NCI-H2227 (cell line): ENCODE data around the gene RAB44.

Experiments
- DNase-seq: peaks from one replicate; lab custom pipeline; 2025; ENCODE audit not compliant: unreplicated experiment; lab: John Stamatoyannopoulos, UW

RAB44 gene

DNA sequence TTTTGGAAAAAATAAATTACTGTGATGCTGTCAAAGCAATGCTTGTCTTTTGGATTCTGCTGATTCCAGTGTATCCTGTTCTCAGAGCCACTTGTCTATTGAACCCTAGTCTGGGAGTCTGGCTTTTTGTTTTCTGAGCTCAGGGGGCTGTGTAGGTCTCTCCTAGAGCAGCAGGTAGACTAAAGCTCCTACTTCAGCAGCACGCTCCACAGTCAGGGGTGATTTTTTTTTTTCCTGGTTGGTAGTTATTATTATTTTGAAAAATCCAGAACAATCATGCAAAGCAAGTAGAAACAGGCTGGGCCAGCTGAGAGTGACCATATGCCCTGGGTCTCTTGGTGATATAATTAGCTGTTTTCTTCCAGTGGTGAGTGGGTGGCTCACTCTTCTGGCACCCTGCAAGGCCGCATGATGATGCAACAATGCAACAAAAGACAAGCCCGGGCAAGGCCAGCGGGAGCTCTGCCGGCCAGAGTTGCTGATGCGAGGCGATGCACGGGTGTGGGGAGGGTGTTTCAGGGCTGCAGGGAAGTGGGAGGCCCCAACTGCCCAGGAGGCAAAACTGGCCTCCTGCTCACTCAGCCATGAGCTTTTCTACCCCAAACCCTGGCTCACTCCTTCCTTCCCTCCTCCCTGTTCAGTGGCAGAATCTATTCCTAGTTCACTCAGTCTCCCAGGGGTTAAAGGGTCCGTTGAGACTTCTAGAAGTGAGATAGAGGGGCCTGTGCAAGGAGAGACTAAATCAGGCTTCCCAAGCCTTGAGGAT, 30.6 kb upstream of the RAB44 start:
- DNase-seq = peak; percentile 77

DNA sequence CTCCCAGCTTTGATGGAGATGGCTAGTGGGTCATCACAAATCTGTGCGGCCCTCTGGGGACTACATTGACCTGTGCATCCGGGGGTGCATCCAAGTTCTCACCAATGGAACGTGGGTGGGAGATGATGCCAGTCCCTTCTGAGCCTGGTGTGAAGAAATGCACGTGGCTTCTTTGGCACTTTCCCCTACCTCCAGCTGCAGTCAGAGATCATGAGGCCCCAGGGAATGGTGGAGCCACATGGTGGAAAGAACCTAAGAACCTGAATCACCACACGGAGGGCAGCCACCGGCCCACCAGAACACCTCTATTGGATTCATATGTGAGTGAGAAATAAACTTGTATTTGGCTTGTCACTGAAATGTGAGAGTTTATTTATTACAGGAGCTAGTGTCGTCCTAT, 29.0 kb upstream of the RAB44 start:
- DNase-seq = no peak

DNA sequence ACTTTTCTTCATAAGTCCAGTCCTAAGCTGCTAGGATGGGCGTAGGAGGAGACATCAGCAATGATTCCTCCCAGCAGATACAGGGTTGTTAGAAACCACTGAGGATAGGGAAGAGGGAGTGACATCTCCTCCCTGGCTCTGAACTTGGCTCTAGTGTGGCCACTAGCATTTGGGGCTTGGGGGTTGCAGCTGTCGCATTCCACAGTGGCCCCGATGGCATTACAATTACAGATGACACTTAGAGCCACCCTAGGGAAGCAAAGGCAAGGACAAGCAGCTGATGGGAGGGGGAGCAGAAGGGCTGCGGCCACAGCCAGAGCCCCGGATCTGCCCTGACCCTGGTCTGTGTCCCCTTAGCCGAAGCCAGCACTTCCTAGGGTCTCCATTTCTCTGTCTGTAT, 28.6 kb upstream of the RAB44 start:
- DNase-seq = no peak

DNA sequence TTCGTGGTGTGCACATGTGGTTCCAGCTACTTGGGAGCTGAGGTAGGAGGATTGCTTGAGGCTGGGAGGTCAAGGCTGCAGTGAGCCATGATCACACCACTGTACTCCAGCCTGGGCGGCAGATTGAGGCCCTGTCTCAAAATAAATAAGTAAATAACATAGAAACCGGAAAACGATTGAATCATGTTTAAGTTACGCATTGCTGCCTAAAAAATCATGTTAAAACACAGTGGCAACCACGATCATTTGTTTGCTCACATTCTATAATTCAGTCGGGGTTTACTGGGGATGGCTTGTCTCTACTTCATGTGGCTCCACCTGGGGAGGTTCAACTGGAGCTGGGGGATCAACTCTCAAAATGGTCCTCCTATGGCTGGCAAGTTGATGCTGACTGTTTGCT, 27.4 kb upstream of the RAB44 start:
- no peak for DNase-seq

DNA sequence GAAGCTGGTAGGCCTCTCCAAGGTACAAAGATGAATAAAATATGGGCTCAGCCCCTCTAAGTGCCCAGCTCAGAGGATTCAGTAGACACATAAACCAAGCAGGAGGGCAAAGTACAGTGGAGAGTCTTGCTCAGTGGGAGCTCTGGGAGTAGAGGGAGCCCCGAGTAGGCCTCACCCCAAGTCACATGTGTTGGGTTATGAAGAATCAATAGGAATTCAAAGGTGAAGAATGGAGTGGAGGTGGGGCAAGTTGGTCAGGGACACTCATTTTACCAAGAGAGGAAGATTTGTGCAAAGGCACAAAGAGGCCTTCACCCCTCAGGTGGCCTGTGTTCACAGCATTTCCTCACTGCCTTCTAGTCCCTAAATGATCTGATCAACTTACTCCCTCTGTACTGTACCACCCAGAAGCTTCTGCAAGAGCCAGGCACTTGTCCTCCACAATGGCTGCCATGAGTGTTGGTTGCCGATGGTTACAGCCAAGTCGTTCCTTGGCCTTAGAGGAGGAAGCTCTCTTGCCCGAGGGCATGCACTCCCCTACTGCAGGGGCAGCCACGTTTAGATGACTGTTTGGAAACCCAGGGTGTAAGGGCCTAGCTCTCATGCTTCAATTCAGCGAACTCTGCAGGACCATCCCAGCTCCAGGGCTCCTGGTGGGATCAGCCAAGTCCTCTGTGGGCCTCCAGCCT, 25.8 kb upstream of the RAB44 start:
- DNase-seq = no peak

DNA sequence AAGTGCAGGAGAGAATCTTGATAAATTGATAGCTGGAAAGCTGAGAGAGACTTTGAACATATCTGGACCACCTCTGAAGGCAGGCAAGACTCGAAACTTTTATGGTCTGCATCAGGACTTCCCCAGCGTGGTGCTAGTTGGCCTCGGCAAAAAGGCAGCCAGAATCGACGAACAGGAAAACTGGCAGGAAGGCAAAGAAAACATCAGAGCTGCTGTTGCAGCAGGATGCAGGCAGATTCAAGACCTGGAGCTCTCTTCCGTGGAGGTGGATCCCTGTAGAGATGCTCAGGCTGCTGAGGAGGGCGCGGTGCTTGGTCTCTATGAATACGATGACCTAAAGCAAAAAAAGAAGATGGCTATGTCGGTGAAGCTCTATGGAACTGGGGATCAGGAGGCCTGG, 23.7 kb upstream of the RAB44 start:
- no peak for DNase-seq

DNA sequence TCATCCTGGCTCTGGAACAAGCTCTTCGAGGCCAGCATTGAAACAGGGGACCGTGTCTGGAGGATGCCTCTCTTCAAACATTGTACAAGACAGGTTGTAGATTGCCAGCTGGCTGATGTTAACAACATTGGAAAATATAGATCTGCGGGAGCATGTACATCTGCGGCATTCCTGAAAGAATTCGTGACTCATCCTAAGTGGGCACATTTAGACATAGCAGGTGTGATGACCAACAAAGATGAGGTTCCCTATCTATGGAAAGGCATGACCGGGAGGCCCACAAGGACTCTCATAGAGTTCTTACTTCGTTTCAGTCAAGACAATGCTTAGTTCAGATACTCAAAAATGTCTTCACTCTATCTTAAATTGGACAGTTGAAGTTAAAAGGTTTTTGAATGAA, 22.7 kb upstream of the RAB44 start:
- DNase-seq = no peak

DNA sequence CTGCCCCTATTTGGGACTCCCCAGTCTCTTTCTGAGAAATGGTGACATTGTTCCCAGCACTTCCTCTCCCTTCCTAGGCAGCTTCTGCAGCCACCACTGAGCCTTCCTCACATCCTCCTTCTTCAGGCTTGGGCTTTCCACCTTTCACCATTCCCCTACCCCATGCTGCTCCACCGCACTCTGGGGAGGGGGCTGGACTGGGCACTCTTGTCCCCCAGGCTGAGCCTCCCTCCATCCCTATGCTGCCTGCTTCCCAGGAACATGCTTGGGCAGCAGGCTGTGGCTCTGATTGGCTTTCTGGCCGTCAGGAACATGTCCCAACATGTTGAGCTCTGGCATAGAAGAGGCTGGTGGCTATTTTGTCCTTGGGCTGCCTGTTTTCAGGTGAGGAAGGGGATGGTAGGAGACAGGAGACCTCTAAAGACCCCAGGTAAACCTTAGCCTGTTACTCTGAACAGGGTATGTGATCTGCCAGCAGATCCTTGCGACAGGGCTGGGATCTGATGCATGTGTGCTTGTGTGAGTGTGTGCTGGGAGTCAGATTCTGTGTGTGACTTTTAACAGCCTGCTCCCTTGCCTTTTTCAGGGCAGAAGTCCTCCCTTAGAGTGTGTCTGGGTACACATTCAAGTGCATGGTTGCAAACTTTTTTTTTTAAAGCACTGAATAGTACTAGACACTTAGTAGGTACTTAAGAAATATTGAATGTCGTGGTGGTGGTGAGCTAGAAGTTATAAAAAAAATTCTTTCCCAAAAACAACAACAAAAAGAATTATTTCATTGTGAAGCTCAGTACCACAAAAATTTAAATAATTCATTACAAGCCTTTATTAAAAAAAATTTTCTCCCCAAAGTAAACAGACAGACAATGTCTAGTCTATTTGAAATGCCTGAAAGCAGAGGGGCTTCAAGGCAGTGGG, 21.2 kb upstream of the RAB44 start:
- DNase-seq = peak; percentile 28

DNA sequence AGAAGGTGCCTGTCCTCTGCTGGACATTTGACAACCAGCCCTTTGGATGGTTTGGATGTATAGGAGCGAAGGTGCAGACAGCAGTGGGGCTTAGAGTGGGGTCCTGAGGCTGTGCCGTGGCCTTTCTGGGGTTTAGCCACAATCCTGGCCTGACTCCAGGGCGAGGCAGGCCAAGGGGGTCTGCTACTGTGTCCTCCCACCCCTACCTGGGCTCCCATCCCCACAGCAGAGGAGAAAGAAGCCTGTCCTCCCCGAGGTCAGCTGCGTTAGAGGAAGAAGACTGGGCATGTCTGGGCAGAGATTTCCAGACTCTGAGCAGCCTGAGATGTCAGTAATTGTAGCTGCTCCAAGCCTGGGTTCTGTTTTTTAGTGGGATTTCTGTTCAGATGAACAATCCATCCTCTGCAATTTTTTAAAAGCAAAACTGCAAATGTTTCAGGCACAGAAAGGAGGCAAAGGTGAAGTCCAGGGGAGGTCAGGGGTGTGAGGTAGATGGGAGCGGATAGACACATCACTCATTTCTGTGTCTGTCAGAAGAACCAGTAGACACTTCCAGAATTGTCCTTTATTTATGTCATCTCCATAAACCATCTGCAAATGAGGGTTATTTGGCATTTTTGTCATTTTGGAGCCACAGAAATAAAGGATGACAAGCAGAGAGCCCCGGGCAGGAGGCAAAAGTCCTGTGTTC, 20.4 kb upstream of the RAB44 start:
- DNase-seq = no peak

DNA sequence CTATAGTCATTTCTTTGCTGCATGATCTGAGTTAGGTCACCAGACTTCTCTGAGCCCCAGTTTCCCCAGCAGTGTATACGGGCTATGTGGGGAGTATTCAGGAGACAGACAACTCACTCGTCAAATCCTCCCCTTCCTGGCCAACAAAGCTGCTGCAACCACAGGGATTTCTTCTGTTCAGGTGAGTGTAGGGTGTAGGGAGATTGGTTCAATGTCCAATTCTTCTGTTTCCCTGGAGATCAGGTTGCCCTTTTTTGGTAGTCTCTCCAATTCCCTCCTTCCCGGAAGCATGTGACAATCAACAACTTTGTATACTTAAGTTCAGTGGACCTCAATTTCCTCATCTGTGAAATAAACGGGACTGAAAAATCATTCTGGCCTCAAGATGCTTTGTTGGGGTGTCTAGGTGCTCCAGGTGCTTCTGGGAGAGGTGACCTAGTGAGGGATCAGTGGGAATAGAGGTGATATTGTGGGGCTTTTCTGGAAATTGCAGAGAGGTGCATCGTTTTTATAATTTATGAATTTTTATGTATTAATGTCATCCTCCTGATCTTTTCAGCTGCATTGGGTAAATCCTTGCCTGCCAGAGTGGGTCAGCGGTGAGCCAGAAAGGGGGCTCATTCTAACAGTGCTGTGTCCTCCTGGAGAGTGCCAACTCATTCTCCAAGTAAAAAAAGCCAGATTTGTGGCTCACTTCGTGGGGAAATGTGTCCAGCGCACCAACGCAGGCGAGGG, 19.7 kb upstream of the RAB44 start:
- no peak for DNase-seq

DNA sequence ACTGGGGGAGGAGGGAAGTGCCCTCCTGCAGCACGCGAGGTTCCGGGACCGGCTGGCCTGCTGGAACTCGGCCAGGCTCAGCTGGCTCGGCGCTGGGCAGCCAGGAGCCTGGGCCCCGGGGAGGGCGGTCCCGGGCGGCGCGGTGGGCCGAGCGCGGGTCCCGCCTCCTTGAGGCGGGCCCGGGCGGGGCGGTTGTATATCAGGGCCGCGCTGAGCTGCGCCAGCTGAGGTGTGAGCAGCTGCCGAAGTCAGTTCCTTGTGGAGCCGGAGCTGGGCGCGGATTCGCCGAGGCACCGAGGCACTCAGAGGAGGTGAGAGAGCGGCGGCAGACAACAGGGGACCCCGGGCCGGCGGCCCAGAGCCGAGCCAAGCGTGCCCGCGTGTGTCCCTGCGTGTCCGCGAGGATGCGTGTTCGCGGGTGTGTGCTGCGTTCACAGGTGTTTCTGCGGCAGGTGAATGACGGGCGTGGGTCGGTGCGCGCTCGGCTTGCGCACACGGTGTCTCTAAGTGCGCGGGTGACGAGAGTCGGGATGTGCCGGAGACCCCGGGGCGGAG, 19.1 kb upstream of the RAB44 start, which contains the start of gene CDKN1A:
TSS of gene CDKN1A (plus strand) at position 227 of the 555 bp plus-strand sequence. CDS start 5,388 bp downstream, outside the sequence.
- peak; percentile 93 for DNase-seq

DNA sequence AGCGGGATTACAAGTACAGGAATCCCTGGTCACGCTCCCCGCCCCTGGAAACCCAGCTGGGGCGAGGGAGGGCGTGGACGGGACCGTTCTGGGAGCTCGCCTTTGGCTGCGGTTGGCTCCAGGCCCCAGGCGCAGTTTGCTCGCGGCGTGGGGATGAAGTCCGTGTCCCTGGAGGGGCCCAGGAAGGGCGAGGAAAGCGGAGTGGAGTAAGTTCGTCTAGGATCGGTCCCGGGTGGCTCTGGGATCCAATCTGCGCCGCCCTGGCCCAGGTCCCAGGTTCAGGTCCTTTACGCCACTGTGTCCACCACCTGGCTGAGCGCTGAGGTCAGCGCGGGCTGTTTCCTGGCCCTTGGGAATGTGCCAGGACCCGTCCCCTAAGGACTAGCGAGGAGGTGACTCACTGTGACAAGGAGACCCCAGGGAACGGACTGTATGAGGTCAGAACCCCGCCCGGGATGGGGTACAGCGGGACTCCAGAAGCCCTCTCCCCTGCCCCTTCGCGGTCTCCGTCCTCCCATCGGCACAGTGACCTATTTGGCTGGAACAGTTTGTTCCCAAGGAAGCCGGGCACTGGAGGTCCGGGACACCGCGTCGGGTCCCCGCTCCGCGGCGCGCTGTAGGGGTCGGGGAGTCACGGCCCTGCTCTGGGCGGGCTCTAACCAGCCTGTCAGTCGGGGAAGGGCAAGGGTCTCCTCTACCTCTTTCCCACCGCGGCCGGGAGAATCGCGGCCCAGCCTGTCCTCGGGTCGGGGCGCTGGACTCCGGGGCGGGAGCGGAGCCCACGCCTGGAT, 18.4 kb upstream of the RAB44 start:
- no peak for DNase-seq

DNA sequence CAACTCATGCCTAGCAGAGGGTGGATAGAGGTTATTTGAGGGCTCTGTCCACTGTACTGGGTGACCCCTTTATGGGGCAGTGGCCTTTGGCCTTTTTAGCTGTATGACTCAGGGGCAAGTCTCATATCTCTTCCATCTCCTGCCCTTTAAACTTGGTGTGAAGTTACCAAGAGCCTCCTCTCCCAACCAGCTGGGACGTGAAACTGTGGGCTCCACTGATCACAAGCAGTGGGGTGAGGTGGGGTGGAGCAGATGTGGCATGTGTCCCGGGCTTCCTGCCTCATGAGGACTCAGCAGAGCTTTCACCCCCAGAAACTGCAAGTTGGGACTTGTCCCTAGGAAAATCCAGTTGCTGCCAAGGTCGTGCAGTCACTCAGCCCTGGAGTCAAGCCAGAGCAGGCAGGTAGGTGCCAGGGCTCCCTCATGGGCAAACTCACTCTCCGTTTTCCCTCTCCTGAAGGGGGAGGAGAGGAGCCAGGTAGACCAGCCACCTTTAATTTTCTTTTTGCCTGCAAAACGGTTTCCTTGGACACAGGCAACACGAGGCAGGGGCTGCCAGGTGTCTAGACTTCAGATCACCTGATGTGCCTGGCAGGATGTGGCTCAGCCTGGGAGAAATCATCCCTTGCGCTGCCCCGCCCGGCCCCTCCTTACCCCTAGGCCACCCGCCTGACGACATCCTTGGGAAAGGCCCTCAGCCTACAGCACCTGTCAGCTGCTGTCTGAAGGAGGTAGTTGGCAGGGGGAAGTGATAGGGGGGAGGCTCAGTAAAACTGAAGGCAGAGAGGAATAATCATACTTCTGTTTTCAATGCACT, 15.1 kb upstream of the RAB44 start:
- no peak for DNase-seq

DNA sequence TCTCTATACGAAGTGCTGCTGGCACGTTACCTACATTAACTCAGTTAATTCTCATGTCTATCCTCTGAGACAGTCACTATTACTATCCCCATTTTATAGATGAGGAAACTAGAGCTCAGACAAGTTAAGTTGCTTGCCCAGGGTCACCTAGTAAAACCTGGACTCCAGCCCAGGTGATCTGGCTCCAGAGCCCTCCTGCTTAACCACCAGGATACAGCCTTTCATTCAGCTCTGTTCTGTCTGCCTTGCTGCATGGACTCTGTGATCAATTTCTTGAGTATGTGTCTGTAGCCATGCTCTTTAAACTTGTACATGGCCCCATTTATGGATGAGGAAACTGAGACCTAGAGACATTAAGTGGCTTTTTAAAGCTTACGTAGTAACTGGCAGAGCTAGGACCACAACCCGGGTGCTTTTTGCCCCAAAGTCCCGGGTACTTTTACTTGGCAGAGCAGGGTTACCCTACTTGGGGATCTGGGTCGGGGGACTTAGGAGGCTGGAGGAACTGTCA, 14.4 kb upstream of the RAB44 start:
- no peak for DNase-seq

DNA sequence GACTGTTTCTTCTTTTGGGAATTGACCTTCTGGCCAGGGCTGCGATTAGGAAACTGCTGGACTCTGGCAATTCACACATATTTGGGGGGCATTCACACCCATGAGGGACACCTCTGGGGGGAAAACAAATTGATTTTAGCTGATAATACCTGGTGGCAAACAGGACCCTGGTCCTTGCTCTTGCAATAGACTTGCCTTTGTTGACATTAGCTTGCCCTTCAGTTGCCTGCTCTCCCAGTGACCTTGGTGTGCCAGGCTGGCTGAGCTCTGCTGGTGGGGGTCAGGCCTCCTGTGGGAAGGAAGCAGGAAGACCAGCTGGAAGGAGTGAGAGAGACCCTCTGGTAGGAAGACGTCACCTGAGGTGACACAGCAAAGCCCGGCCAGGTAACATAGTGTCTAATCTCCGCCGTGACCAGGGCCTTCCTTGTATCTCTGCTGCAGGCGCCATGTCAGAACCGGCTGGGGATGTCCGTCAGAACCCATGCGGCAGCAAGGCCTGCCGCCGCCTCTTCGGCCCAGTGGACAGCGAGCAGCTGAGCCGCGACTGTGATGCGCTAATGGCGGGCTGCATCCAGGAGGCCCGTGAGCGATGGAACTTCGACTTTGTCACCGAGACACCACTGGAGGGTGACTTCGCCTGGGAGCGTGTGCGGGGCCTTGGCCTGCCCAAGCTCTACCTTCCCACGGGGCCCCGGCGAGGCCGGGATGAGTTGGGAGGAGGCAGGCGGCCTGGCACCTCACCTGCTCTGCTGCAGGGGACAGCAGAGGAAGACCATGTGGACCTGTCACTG, 13.8 kb upstream of the RAB44 start:
- no peak for DNase-seq

DNA sequence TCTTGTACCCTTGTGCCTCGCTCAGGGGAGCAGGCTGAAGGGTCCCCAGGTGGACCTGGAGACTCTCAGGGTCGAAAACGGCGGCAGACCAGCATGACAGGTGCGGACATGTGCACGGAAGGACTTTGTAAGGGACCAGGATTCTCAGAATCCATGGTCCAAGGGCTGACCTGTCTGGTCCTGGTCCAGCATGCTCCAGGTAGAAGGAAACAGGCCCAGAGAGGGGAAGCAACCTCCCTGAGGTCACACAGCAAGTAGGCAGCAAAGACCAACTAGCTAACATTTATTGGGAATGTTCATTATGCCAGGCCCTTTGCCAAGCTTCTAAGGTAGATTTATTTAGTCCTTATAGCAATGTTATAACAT, 13.2 kb upstream of the RAB44 start:
- no peak for DNase-seq

DNA sequence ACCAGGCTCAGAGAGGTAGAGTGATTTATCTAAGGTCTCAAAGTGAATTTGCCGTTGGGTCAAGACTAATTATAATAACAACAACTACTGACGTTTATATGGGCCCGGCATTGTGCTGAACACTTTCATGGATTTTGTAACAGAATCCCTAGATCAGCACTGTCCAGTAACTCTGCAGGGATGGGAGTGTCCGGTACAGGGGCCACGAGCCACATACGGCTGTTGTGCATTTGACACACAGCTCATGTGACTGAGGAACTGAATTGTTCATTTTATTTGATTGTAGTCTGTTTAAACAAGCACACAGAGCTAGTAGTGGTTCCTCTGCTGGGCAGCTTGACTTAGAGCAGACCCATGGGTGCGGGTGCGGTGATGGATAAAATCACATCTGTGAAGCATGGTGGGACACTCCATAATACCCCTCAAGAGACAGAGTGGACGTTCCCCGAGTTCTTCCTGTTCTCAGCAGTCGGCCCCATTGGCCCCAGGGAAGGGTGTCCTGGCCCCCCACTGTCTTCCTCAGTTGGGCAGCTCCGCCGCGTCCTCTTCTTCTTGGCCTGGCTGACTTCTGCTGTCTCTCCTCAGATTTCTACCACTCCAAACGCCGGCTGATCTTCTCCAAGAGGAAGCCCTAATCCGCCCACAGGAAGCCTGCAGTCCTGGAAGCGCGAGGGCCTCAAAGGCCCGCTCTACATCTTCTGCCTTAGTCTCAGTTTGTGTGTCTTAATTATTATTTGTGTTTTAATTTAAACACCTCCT, 12.3 kb upstream of the RAB44 start:
- no peak for DNase-seq
